GM18508 (cell line): ENCODE measurements around the gene BLID.

Source experiments
- ATAC-seq: cut with Tn5 transposase; IDR thresholded peaks from one replicate; pipeline ENCODE4 v1.9.1; 2021; ENCODE audit warnings: moderate number of reproducible peaks; ENCODE audit not compliant: insufficient read depth, unreplicated experiment

BLID gene

GRCh38 chr11:122091835-122092234 lies 24.2 kb downstream of the BLID start:
- ATAC-seq: no peak

- no peak for ATAC-seq
These were observed 26.9 kb downstream of the BLID start for GRCh38 chr11:122089111-122089510.

GRCh38 chr11:122085712-122086111 lies 30.3 kb downstream of the BLID start:
- ATAC-seq: no peak

DNA sequence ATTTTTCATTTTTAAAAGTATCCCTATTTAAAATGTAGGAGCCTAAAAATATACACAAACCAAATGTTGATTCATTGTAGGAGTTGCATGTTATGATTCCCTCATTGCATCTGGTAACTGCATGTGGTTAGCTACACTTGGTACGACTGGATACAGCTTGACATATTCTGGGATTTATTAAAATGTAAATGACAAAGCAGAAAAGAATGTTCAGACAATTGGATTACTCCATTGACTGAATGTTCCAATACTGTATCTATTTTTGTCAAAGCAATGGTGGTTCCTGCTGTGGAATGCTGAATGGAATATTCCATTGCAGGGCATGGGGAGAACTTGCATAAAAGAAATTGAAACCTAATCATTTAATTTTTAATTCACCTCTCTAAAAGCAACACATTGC lies 30.8 kb downstream of the BLID start:
- ATAC-seq: no peak

DNA sequence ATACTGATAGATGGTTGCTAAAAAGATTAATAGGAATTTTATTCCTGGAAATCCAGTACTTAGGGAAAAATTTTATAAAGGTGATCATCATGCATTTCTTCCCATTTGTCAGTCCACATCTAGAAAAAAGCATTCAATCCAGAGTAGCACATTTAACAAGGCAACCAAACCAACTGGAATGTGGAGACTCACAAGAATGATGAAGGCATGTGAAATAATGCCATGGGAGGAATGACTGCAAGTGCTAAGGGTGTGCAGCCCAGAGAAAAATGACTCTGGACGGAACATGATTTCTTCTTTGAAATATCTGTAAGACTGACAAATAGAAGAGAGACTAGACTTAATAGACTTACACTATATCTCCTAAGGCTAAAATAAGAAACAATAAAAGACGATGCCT lies 33.8 kb downstream of the BLID start:
- no peak for ATAC-seq

DNA sequence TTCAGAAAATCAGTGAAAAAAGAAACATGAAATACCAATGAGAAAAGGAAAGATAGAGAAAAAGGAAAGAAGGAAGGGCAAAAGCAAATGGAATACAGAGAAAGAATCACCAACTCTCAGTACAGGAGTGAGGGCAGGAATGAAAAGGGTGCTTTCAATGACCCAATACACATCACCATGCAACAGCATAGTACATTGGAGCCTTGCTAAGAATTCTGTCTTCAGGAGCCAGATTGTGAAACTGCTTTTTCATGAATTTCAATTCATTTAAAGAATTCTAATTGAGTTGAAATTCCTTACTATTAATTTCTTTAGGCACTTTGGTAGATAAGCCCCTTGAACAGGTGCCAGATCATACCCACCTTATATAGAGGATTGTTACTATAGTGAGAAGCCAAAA lies 34.9 kb downstream of the BLID start:
- ATAC-seq: no peak

DNA sequence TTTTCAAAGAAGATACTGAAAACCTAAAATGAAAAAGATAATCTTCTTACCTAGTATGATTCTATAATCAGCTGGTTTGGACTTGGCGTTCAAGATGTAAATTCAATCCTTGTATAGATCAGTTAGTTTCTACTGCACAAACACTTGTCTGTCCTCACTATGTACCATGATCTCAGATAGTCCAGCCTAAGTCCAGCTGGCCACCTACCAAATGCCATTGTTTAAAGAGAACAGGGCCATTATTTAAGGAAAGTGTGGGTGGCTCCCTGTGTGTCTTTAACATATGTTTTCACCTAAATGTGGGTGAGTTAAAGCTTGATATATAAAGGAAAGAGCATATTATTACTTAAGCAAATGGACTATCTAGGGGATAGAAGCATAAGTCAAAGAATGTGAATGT lies 38.6 kb downstream of the BLID start:
- ATAC-seq: no peak

- ATAC-seq: no peak
These were observed 39.4 kb downstream of the BLID start for GRCh38 chr11:122076512-122077120.

DNA sequence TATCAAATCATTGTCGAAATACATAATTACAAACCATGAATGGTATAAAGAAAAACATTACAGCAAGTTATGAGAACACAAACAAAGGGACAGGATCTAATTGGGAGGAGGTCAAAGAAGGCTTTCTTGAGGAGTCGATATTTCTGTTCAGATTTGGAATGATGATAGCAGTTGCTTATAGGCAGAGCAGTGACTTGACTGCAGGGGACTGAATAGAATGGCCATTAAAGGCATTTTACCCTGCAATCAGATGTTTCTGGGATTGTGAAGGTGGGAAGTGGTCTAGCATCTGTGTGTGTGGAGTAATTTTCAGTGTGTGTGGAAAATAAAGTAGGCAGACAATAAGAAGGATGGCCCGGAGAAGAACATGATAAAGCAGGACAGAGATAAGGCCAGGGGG lies 41.0 kb downstream of the BLID start:
- no peak for ATAC-seq

DNA sequence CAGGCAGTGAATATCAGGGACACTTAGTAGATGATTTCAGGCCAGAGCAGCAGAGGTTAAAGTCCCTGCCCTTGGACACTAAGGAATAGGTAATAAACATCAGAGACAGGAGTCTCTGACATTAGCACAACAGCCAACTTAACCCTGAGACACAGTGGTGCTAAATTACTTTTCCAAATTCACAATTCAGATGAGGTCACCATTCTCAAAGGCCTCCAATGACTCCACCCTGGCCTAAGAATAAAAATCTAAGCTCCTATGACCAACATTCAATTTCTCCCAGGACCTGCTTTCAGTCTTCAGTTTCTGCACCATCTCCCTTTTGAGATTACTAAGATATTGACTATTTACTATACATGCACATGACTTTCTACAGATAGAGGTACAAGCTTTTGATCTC lies 42.0 kb downstream of the BLID start:
- ATAC-seq: no peak

- no peak for ATAC-seq
These were observed 44.3 kb downstream of the BLID start for GRCh38 chr11:122071709-122072202.

- no peak for ATAC-seq
These were observed 46.2 kb downstream of the BLID start for GRCh38 chr11:122069707-122070360.

DNA sequence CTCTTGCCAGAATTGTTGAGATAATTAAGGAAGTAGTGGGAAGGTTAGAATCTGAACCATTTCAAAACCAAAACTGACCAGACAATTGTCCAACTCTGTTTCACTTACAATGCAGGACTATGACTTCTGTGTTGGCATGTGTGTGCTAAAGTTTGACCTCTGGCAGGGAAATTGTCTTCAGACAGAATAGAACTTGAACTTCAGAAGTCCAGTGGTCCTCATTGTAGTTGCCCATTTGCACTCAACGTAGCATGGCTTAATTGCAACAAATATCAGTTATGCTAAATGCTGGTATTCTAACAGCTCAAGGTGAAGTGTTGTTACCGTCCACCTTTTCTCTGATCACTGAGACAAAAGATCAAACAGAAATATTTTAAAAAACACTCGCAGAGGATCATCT lies 47.2 kb downstream of the BLID start:
- no peak for ATAC-seq

GRCh38 chr11:122068141-122068540 lies 47.9 kb downstream of the BLID start:
- ATAC-seq: no peak
